Measurements from ENCODE around the gene CCR4. TPM values are rescaled to one million over a fixed set of nuclear protein-coding genes. Genes with fewer than 3 reads are reported as not detected.

The CCR4 gene
- total and polyA plus RNA-seq, 2 of the 8 experiments (the other 6 are each of a cell fraction or from before 2014, with no cell fraction given) = 0.11 to 0.15 TPM

- H3K27ac ChIP-seq (ENCODE audit: low read depth, low read length) = no peak overlapping the region
- no peak overlapping the region for H3K56ac ChIP-seq (replicated peaks; ENCODE audit: insufficient read length, low read depth, low read length)
- 0 out of 7 replicates have a peak, but pooled peaks cover 0 to 2% (median 0%) of the 10 kb centered on the region in 4 experiments for H3K4me1 ChIP-seq (replicated peaks in 1 of 4; ENCODE audit: control insufficient read depth in 3 of 4, insufficient read depth in 4 of 4, low read length in 3 of 4)
- no peak overlapping the region for H2BK5ac ChIP-seq (ENCODE audit: low read depth, low read length)
- H3K4me2 ChIP-seq (ENCODE audit: insufficient read depth in 1 of 2, low read depth in 2 of 2, low read length in 2 of 2) = no peak overlapping the region
- H3K14ac ChIP-seq (ENCODE audit: insufficient read length) = no peak overlapping the region
- no peaks in the 10 kb centered on the region for H3K27me3 ChIP-seq (replicated peaks in 1 of 4; ENCODE audit: control insufficient read depth in 3 of 4, extremely low read depth in 1 of 4, insufficient read depth in 3 of 4, low read length in 3 of 4)
- H3K79me2 ChIP-seq (ENCODE audit: control insufficient read depth in 1 of 2, insufficient read depth in 2 of 2, low read length in 2 of 2) = no peaks in the 10 kb centered on the region
- H3K23ac ChIP-seq (ENCODE audit: insufficient read length) = no peak overlapping the region
- no peak overlapping the region for H2BK120ac ChIP-seq (replicated peaks; ENCODE audit: low read depth, low read length)
- no peak overlapping the region for H3K4ac ChIP-seq (replicated peaks; ENCODE audit: insufficient read length, low read depth, low read length)
- ChIA-PET POLR2A (ENCODE audit: partially characterized antibody) (no interaction called here), CTCF (ENCODE audit: partially characterized antibody) (interaction anchor here (0.7 to 4.3 kb wide), 2 partner anchors 10 to 29 kb away, joined by 3 to 25 read pairs; no protein-coding TSS in a partner anchor)
- H3K18ac ChIP-seq (ENCODE audit: extremely low read depth, low read length) = no peak overlapping the region
- no peak overlapping the region for H2AK5ac ChIP-seq (ENCODE audit: low read depth, low read length)
- FAIRE-seq (no peak), DNase-seq (ENCODE audit: low read depth in 1 of 2, low spot score in 2 of 2) (no peak)
- H3K9ac ChIP-seq (replicated peaks in 1 of 4; ENCODE audit: extremely low read depth in 1 of 4, low read depth in 3 of 4, low read length in 3 of 4) = no peak overlapping the region
- no peaks in the 10 kb centered on the region for H3K9me3 ChIP-seq (ENCODE audit: insufficient read depth in 2 of 2, low read depth in 1 of 2, low read length in 1 of 2)
- no peak overlapping the region for H2BK20ac ChIP-seq (ENCODE audit: low read length)
- H2BK12ac ChIP-seq (ENCODE audit: low read depth, low read length) = no peak overlapping the region
- H3K79me1 ChIP-seq (ENCODE audit: low read depth, low read length) = no peaks in the 10 kb centered on the region
- H2BK15ac ChIP-seq (ENCODE audit: low read length) = no peak overlapping the region
- no peaks in the 10 kb centered on the region for H4K20me1 ChIP-seq (replicated peaks in 1 of 2; ENCODE audit: control insufficient read depth in 1 of 2, insufficient read depth in 2 of 2, low read length in 2 of 2)
- H3K4me3 ChIP-seq (ENCODE audit: extremely low read depth in 1 of 4, insufficient read depth in 2 of 4, low read depth in 3 of 4, low read length in 4 of 4) = no peak overlapping the region
- no peaks in the 10 kb centered on the region for H3K23me2 ChIP-seq (ENCODE audit: low read depth, low read length)
- TF ChIP-seq BACH1 (IDR thresholded peaks at IDR 0.05; ENCODE audit: low read length) = no peak
- TF ChIP-seq RFX5 (IDR thresholded peaks at IDR 0.05; ENCODE audit: borderline replicate concordance, low read depth, low read length) = no peak
- no peak for TF ChIP-seq YY1 (IDR thresholded peaks at IDR 0.05; ENCODE audit: low read depth, low read length)
- TF ChIP-seq TAF7 (optimal IDR thresholded peaks at IDR 0.05; ENCODE audit: borderline replicate concordance, low read depth, low read length) = no peak
- TF ChIP-seq HDAC2 (IDR thresholded peaks at IDR 0.05; ENCODE audit: borderline replicate concordance in 1 of 2, low read depth in 2 of 2, low read length in 2 of 2) = no peak
- no peak for TF ChIP-seq TBP (IDR thresholded peaks at IDR 0.05; ENCODE audit: low read depth, low read length)
- TF ChIP-seq ATF3 (IDR thresholded peaks at IDR 0.05; ENCODE audit: insufficient read depth, low read depth, low read length) = no peak
- H4K8ac ChIP-seq (ENCODE audit: extremely low read depth, insufficient read depth, low read length) = no peak overlapping the region
- H2AFZ ChIP-seq (ENCODE audit: low read length) = no peak overlapping the region
- no peaks in the 10 kb centered on the region for H3K36me3 ChIP-seq (ENCODE audit: control insufficient read depth in 2 of 4, insufficient read depth in 4 of 4, low read length in 3 of 4)
- WGBS, 2 experiments (ENCODE audit: extremely low coverage in 1 of 2, insufficient coverage in 1 of 2, insufficient read length in 1 of 2, insufficient replicate concordance in 2 of 2, low coverage in 1 of 2, low lambda C conversion rate in 2 of 2, missing lambda C conversion rate in 1 of 2) = 72% methylated on average over 10 of the region's 10 CpGs; no CpG with 5 or more reads in 1 of the 2 experiments
- H4K91ac ChIP-seq (replicated peaks; ENCODE audit: insufficient read length, low read length) = no peak overlapping the region
- no peak overlapping the region for H4K5ac ChIP-seq (ENCODE audit: insufficient read length, low read depth, low read length)
Measured at GRCh38 chr3:32977861-32978260, 26.4 kb downstream of the CCR4 start.

All from H1 (cell line).